Measurements from ENCODE around the gene ARHGAP26. TPM values are rescaled to one million over a fixed set of nuclear protein-coding genes. Genes with fewer than 3 reads are reported as not detected.

The ARHGAP26 gene
- total and polyA plus RNA-seq, 2 of the 4 experiments (the other 2 are of a cell fraction) = 0.54 to 0.56 TPM

GRCh38 chr5:142772446-142773293, 2.5 kb downstream of the ARHGAP26 start:
- ChIA-PET POLR2A (ENCODE audit: unreplicated experiment) (no interaction called here), CTCF (interaction anchor here (0.6 kb wide), 1 partner anchor 455 kb away, joined by 3 read pairs; no protein-coding TSS in a partner anchor)
- dilution Hi-C loops (cut with HindIII; ENCODE audit: low sequenced_read_pairs, unreplicated experiment) (no loop called here), in situ Hi-C loops (cut with MboI; ENCODE audit: low sequenced_read_pairs) (loop anchor here (5.0 kb wide), 1 partner anchor 100 kb away; no protein-coding TSS in a partner anchor), intact Hi-C loops (cut with micrococcal nuclease) (loop anchor here (5.0 kb wide), 1 partner anchor 60 kb away; no protein-coding TSS in a partner anchor)
- DNase-seq (no peak), ATAC-seq (ENCODE audit: low read depth) (no peak)
- Histone ChIP-seq H3K4me1 (ENCODE audit: control insufficient read depth, insufficient read depth, low read length) (peaks cover 3% of the 10 kb centered on the region; the same call in 1 of the 2 replicates), H4K5ac (ENCODE audit: low read depth, low read length) (no peak overlapping the region), H4K8ac (ENCODE audit: low read depth in 2 of 2, low read length in 2 of 2) (no peak overlapping the region), H3K9ac (ENCODE audit: low read depth, low read length) (no peak overlapping the region), H3K18ac (ENCODE audit: low read depth, low read length) (no peak overlapping the region), H3K56ac (ENCODE audit: extremely low read depth, insufficient read depth, low read length) (no peak overlapping the region), H2AK9ac (replicated peaks; ENCODE audit: low read depth, low read length, poor library complexity) (no peak overlapping the region), H3K79me1 (ENCODE audit: low read depth in 1 of 2, low read length in 2 of 2) (no peaks in the 10 kb centered on the region), H3K4ac (ENCODE audit: low read depth, low read length) (no peak overlapping the region), H4K20me1 (ENCODE audit: insufficient read depth, low read length) (no peaks in the 10 kb centered on the region), H2BK15ac (ENCODE audit: low read depth, low read length) (no peak overlapping the region), H4K91ac (ENCODE audit: insufficient read depth, low read depth, low read length) (no peak overlapping the region), H3K23ac (ENCODE audit: low read depth, low read length) (peak overlapping the region; percentile 25; the same call in 1 of the 2 replicates), H2BK120ac (ENCODE audit: low read depth, low read length) (no peak overlapping the region), H3K9me3 (ENCODE audit: control insufficient read depth, insufficient read depth, low read length) (no peaks in the 10 kb centered on the region), H3K14ac (replicated peaks; ENCODE audit: low read depth, low read length) (no peak overlapping the region), H2AFZ (replicated peaks; ENCODE audit: low read length, poor library complexity) (no peak overlapping the region), H3K27ac (ENCODE audit: insufficient read depth, low read length) (no peak overlapping the region), H3K4me3 (ENCODE audit: insufficient read depth, low read depth, low read length) (no peak overlapping the region), H3K36me3 (ENCODE audit: control insufficient read depth, insufficient read depth, low read length) (no peaks in the 10 kb centered on the region), H3K9me1 (ENCODE audit: insufficient read depth, low read length) (no peaks in the 10 kb centered on the region), H2BK5ac (ENCODE audit: low read depth, low read length, poor library complexity, severe bottlenecking) (no peak overlapping the region), H3K27me3 (ENCODE audit: control insufficient read depth, insufficient read depth, low read length) (peaks cover 35% of the 10 kb centered on the region), H2AK5ac (ENCODE audit: low read depth, low read length) (no peak overlapping the region), H3K4me2 (ENCODE audit: low read depth, low read length) (no peak overlapping the region), H2BK20ac (ENCODE audit: low read depth, low read length) (no peak overlapping the region)
- WGBS, 2 experiments (ENCODE audit: extremely low coverage in 2 of 2, insufficient read length in 1 of 2) = 100% methylated on average over 1 of the region's 6 CpGs; no CpG with 5 or more reads in 1 of the 2 experiments
- no TSS peak for BruUV-seq (replicated peaks)
- TF ChIP-seq POLR2A (IDR thresholded peaks at IDR 0.05; ENCODE audit: low read depth, low read length) (no peak), CTCF (conservative IDR thresholded peaks at IDR 0.05; ENCODE audit: low read depth, low read length) (no peak), USF2 (IDR thresholded peaks at IDR 0.05; ENCODE audit: low read depth, low read length) (no peak), RCOR1 (IDR thresholded peaks at IDR 0.05; ENCODE audit: insufficient replicate concordance, low read length) (no peak), RFX5 (IDR thresholded peaks at IDR 0.05; ENCODE audit: low read depth, low read length) (no peak), MAZ (IDR thresholded peaks at IDR 0.05; ENCODE audit: borderline replicate concordance, low read depth, low read length) (no peak), FOS (IDR thresholded peaks at IDR 0.05; ENCODE audit: low read depth, low read length) (no peak), SMC3 (IDR thresholded peaks at IDR 0.05; ENCODE audit: low read depth, low read length) (no peak), CEBPB (IDR thresholded peaks at IDR 0.05; ENCODE audit: low read depth, low read length) (no peak)
